ACC112 (cell line): ENCODE measurements around the gene PDCL2.
"Not testable (repeated sequence)": the region's sequence is repeated elsewhere in the genome, so short reads cannot be mapped to it uniquely, and the experiment has no call there.

ENCODE experiments used
- H2AFZ ChIP-seq: fragments of 200-600 bp; sonication (generic); one replicate; pipeline ENCODE4 v1.6.0; 2017; ENCODE audit warnings: antibody characterized with exemption, low read length; ENCODE audit not compliant: unreplicated experiment
- H3K27ac ChIP-seq: fragments of 200-600 bp; sonication (generic); 2 replicates; pipeline ENCODE4 v1.5.1; 2014; ENCODE audit warnings: low read depth, mild to moderate bottlenecking, antibody characterized with exemption, low read length, moderate library complexity
- H3K27me3 ChIP-seq: fragments of 200-600 bp; sonication (generic); 2 replicates; pipeline ENCODE4 v1.6.1; 2014; ENCODE audit warnings: mild to moderate bottlenecking, antibody characterized with exemption, low read length, moderate library complexity, mixed read lengths; ENCODE audit not compliant: insufficient read depth
- H3K36me3 ChIP-seq: fragments of 200-600 bp; sonication (generic); 2 replicates; pipeline ENCODE4 v1.6.1; 2016; ENCODE audit warnings: mild to moderate bottlenecking, antibody characterized with exemption, low read length, moderate library complexity, mixed read lengths; ENCODE audit not compliant: insufficient read depth
- H3K4me1 ChIP-seq: fragments of 200-600 bp; sonication (generic); one replicate; pipeline ENCODE4 v1.6.1; 2016; ENCODE audit warnings: low read length, mixed read lengths; ENCODE audit not compliant: insufficient read depth, unreplicated experiment, control insufficient read depth
- H3K4me3 ChIP-seq: fragments of 200-600 bp; sonication (generic); 2 replicates; pipeline ENCODE4 v1.5.1; 2014; ENCODE audit warnings: mild to moderate bottlenecking, low read depth, low read length
- H3K79me2 ChIP-seq: fragments of 200-600 bp; sonication (generic); one replicate; pipeline ENCODE4 v1.6.0; 2016; ENCODE audit warnings: low read length; ENCODE audit not compliant: control insufficient read depth, unreplicated experiment, insufficient read depth

Gene PDCL2

DNA sequence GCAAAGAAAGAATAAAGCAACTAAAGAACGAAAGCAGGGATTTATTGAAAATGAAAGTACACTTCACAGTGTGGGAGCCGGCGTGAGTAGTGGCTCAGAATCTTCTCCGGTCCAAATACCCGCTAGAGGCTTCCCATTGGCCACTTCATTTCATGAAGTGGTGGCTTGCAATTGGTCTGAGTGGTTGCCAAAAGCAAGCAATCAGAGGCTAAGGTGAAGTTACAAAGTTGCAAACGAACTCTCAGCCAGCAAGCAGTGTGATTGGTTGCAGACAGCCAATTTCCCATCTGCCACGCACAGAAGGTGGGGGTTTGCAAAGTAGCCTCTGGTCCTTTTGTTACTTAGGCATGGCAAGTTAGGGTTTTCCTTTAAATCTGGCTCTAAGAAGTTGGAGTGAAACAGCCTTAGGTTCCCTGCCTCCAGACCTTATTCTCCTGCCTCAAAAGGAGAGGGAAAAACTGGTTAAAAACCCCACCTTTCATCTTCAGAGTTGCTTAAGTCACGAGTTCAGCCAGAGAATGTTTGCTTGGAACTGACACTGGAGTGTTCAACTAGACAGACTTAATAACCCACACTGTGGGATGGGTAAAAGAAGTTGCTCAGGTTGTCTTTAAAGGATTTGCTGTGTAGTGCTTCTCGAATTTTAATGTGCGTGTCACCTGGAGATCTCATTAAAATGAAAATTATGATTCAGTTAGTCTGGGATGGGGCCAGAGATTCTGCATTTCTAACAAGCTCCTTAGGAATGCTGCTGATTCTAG, 38.4 kb downstream of the PDCL2 start:
- no peaks in the 10 kb centered on the region for H3K36me3 ChIP-seq
- peak overlapping the region; percentile 97 for H2AFZ ChIP-seq
- peaks cover 28% of the 10 kb centered on the region for H3K4me1 ChIP-seq
- peak overlapping the region; percentile 69 for H3K27ac ChIP-seq
- peak overlapping the region; percentile 81 for H3K4me3 ChIP-seq
- no peaks in the 10 kb centered on the region for H3K27me3 ChIP-seq
- H3K79me2 ChIP-seq, result no peaks in the 10 kb centered on the region

DNA sequence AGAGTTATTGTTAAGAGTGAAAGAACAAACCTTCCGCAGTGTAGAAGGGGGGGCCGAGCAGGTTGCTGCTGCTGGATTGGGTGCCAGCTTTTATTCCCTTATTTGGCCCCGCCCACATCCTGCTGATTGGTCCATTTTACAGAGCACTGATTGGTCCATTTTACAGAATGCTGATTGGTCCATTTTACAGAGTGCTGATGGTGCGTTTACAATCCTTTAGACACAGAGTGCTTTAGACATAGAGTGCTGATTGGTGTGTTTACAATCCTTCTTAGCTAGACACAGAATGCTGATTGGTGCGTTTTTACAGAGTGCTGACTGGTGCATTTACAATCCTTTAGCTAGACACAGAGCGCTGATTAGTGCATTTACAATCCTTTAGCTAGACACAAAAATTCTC, 40.1 kb downstream of the PDCL2 start:
- H3K36me3 ChIP-seq, H3K79me2 ChIP-seq, H3K4me3 ChIP-seq, H2AFZ ChIP-seq, H3K27me3 ChIP-seq, H3K27ac ChIP-seq: not testable (repeated sequence)
- peaks cover 35% of the 10 kb centered on the region for H3K4me1 ChIP-seq

DNA sequence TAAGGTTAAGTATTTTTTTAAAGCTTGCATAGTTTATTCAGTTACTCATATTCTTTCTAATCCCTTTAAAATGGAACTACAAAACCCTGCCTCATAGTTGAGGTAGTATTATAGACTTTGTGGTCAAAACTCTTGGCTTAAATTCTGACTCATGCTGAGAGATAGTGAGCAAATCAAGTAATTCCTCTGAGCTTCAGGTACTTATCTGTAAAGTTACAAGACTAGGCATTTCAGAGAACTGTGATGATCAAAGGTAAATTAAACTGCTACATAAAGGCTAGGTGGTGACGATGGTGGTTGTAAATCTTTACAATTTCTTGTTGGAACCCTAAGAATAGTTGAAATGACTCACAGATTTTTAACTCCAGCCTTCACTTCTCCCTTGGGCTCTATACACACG, 42.2 kb downstream of the PDCL2 start:
- H3K4me1 ChIP-seq, result peaks cover 35% of the 10 kb centered on the region
- peak overlapping the region; percentile 15; the same call in 1 of the 2 replicates for H3K27ac ChIP-seq
- H3K27me3 ChIP-seq, result no peaks in the 10 kb centered on the region
- H2AFZ ChIP-seq, result no peak overlapping the region
- H3K36me3 ChIP-seq, result no peaks in the 10 kb centered on the region
- peaks cover 10% of the 10 kb centered on the region for H3K79me2 ChIP-seq
- 0 out of 2 replicates have a peak overlapping the region, but pooled peaks have one; percentile 7 for H3K4me3 ChIP-seq

DNA sequence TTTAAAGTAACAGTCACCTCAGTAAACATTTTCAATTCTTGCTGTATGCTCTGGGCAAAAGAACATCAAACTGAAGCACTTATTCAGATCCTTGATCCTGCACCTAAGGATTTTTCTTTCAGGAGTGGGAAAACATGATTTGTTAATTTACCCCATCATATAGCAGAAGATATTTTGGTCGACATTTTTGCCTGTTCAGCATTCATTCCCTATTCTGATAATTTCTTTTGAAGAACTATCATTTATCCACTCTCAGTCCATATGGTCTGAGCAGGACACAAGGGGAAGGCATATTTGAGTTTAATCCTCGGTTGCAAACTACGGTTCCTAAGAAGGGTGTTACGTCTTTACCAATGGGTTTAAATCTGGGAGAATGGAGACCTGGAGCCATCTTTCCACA, 44.1 kb downstream of the PDCL2 start:
- Histone ChIP-seq H3K27ac (peak overlapping the region; percentile 88), H3K27me3 (no peaks in the 10 kb centered on the region), H2AFZ (peak overlapping the region; percentile 97), H3K4me3 (peak overlapping the region; percentile 86), H3K36me3 (no peaks in the 10 kb centered on the region), H3K79me2 (peaks cover 29% of the 10 kb centered on the region), H3K4me1 (peaks cover 41% of the 10 kb centered on the region)

DNA sequence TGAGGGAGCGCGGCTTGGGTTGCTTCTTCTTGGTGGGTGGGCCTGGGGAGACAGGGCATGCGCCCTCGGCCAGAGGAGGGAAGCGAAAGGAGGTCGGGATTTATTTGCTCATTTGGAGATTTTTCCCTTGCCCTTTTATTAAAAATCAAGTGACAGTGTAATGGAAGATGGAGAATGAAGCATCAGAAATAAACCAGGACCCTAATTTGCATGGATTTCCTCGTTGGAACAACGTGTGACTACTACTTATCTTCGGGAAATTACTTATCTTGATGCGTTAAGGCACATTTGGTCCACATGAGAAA, 44.6 kb downstream of the PDCL2 start:
- Histone ChIP-seq H3K36me3 (no peaks in the 10 kb centered on the region), H2AFZ (peak overlapping the region; percentile 97), H3K4me1 (peaks cover 38% of the 10 kb centered on the region), H3K79me2 (peaks cover 34% of the 10 kb centered on the region), H3K4me3 (peak overlapping the region; percentile 86), H3K27me3 (no peaks in the 10 kb centered on the region), H3K27ac (peak overlapping the region; percentile 88)

DNA sequence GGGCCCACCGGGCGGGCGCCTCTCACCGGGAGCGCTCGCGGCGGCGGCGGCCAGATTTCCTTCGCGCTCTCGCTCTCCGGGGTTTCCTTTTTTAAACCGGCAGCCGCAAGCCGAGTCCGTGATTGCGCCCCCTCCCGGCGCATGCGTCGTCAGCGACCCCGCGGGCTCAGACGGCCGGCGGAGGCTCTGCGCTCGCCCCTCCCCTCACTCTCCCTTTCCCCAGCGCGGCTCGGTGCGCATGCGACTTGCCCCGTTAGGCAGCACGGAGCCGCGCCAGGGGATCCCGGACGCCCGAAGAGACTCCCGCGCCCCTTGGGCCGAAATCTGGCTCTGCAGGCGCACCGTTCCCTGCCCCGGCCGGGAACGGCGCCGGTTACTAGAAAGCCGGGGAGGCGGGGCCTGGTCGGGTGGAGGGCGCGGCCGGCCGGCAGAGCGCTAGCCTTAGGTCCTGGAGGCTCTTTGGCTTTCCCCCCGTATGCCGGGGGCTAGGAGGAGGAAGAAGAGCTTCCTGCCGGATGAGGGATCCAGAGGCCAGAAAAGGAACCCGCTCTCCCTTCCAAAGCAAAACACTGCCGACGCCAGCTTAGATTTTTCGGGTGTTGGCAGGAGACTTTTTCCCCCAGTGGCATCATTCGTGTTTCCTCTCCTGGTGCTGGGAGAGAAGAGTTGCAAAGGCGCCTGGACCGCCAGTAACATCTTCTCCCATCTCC, 45.1 kb downstream of the PDCL2 start, which contains the start of gene CLOCK:
Gene CLOCK, minus strand, starts transcription at position 154 of the 710 bp plus-strand sequence. CDS start 64,124 bp downstream, outside the sequence.
- H3K4me3 ChIP-seq, result peak within 1 kb of the TSS; percentile 86
- peaks cover 38% of the 10 kb centered on the region for H3K79me2 ChIP-seq
- no peaks in the 10 kb centered on the region for H3K36me3 ChIP-seq
- peaks cover 38% of the 10 kb centered on the region for H3K4me1 ChIP-seq
- H3K27ac ChIP-seq, result peak within 1 kb of the TSS; percentile 88
- H3K27me3 ChIP-seq, result no peaks in the 10 kb centered on the region
- H2AFZ ChIP-seq, result peak within 1 kb of the TSS; percentile 97

DNA sequence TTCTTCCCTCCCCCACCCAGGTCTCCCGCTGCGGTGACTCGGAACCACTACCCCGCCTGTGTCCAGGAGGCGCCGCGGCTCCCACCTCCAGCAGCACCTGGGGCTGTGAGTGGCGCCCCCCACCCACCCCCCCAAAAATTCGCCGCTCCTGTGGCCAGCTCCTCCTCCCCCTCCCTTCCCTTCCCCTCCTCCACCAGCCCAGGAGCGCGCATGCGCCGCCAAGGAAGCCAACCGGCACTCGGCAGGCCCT, 45.6 kb downstream of the PDCL2 start:
- H3K4me1 ChIP-seq, result peaks cover 38% of the 10 kb centered on the region
- H2AFZ ChIP-seq, result no peak overlapping the region
- peaks cover 42% of the 10 kb centered on the region for H3K79me2 ChIP-seq
- no peaks in the 10 kb centered on the region for H3K36me3 ChIP-seq
- peak overlapping the region; percentile 86 for H3K4me3 ChIP-seq
- no peaks in the 10 kb centered on the region for H3K27me3 ChIP-seq
- peak overlapping the region; percentile 88 for H3K27ac ChIP-seq

DNA sequence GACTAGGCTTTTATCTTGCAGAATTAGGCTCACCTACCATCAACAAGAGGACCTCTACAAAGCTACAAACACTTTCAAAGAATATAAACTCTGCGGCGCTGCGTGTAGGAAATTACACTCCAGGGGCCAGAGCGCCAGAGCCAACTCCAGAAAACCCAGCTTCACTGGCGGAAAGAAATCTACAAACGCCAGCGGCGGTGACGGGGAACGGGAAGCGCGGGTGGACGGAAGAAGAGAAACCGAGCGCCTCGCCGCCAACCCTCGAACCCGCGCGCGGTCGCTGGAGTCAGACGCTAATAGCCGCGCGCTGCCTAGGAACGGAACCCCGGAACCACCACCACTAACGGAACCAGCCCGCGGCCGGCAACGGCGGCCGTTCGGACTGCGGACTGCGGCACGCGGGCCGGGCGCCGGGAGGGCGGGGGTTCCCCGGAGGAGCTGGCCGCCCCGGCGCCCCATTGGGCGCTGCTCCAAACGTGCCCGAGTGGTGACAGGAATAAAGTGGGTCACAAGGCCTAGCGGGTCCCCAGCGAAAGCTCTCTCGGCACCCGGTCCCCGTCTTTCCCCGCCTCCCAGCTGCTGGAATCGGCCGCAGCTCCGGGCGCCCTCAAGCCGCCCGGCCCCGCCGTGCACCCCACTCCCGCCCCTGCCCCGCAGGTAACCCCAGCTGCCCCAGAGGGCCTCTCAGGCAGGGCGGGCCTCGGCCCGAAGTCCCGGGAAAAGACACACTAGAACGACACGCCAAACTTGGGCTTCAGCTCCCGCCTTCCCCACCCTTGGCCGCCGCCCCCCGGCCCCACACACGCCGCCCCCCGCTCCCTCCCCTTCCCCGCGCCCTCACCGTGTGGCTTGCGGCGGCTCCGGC, 46.2 kb downstream of the PDCL2 start:
- H2AFZ ChIP-seq, result peak overlapping the region; percentile 71
- H3K36me3 ChIP-seq, result no peaks in the 10 kb centered on the region
- peaks cover 48% of the 10 kb centered on the region for H3K79me2 ChIP-seq
- peak overlapping the region; percentile 88 for H3K27ac ChIP-seq
- peaks cover 38% of the 10 kb centered on the region for H3K4me1 ChIP-seq
- H3K4me3 ChIP-seq, result peak overlapping the region; percentile 86
- no peaks in the 10 kb centered on the region for H3K27me3 ChIP-seq

DNA sequence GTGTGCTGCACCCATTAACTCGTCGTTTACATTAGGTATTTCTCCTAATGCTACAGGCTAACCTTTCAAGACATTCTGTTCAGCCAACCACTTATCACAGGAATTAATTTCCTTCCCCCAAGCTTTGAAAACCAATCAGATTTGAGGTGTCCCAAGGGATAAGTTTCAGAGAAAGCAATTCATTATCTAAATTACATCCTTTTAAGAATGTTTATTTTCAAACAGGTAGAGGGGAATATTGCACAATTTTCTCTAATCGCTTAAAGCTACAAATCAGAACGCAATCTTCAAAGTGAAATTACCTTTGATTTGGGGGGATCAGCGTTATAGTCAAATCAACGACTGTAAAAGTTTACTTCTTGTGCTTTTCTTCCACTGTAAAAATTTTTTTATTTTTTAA, 46.9 kb downstream of the PDCL2 start:
- Histone ChIP-seq H2AFZ (peak overlapping the region; percentile 71), H3K79me2 (peaks cover 55% of the 10 kb centered on the region), H3K27me3 (no peaks in the 10 kb centered on the region), H3K27ac (peak overlapping the region; percentile 88), H3K36me3 (no peaks in the 10 kb centered on the region), H3K4me1 (peaks cover 34% of the 10 kb centered on the region), H3K4me3 (peak overlapping the region; percentile 86)

DNA sequence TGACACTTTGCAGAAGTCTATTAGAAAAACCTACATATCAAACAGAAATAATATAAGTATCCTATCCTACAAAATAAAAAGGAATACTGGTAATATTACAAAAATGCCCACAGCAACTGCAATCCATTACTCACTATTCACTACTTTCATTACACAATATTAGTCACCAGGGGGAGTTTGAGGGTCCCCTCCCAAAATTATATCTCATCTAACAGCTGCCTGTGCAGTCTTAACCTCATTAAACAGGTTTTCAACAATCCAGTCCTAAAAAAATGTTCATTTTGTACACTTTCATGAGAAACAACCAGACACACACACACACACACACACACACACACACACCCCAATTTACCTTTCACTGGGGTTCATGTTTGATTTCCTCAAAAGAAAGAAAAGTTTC, 48.2 kb downstream of the PDCL2 start:
- Histone ChIP-seq H3K27ac (peak overlapping the region; percentile 25), H3K4me3 (peak overlapping the region; percentile 86), H3K36me3 (no peaks in the 10 kb centered on the region), H2AFZ (no peak overlapping the region), H3K4me1 (peaks cover 25% of the 10 kb centered on the region), H3K27me3 (no peaks in the 10 kb centered on the region), H3K79me2 (peaks cover 60% of the 10 kb centered on the region)
